Astrocyte (in vitro differentiated cells and primary cell): ENCODE data around the gene NWD2. TPM values are rescaled to one million over a fixed set of nuclear protein-coding genes. Genes with fewer than 3 reads are reported as not detected.
"Not testable (repeated sequence)": the region's sequence is repeated elsewhere in the genome, so short reads cannot be mapped to it uniquely, and the experiment has no call there.

Source experiments
- DNase-seq: peaks from one replicate; pipeline ENCODE4 v3.0.0-alpha.2; 2010; ENCODE audit warnings: low read depth
- FAIRE-seq: peaks from 2 replicates; lab custom pipeline; 2011; peaks lifted over from hg19 to GRCh38; lab: Jason Lieb, UNC
- H2AFZ ChIP-seq: 2 replicates; pipeline ENCODE4 v1.6.0; 2012; ENCODE audit warnings: low read depth, low read length, inconsistent platforms
- H3K27ac ChIP-seq: 2 replicates; pipeline ENCODE4 v1.5.1; 2011; ENCODE audit warnings: low read depth, low read length, inconsistent platforms
- H3K27me3 ChIP-seq: 2 replicates; pipeline ENCODE4 v1.6.0; 2011; ENCODE audit warnings: low read length, inconsistent platforms; ENCODE audit not compliant: insufficient read depth
- H3K36me3 ChIP-seq: 2 replicates; pipeline ENCODE4 v1.5.1; 2011; ENCODE audit warnings: low read length, inconsistent platforms; ENCODE audit not compliant: insufficient read depth
- H3K4me1 ChIP-seq: 2 replicates; pipeline ENCODE4 v1.5.1; 2011; ENCODE audit warnings: low read length, inconsistent platforms; ENCODE audit not compliant: insufficient read depth
- H3K4me2 ChIP-seq: 2 replicates; pipeline ENCODE4 v1.6.0; 2012; ENCODE audit warnings: low read length, inconsistent platforms
- H3K4me3 ChIP-seq: 2 replicates; pipeline ENCODE4 v1.5.1; 2011; ENCODE audit warnings: low read depth, mild to moderate bottlenecking, low read length, inconsistent platforms; ENCODE audit not compliant: insufficient read depth
- H3K79me2 ChIP-seq: 2 replicates; pipeline ENCODE4 v1.6.0; 2012; ENCODE audit warnings: mild to moderate bottlenecking, low read length, inconsistent platforms; ENCODE audit not compliant: insufficient read depth
- H3K9ac ChIP-seq: 2 replicates; pipeline ENCODE4 v1.6.0; 2012; ENCODE audit warnings: mild to moderate bottlenecking, low read length, inconsistent platforms
- H3K9me3 ChIP-seq: 2 replicates; pipeline ENCODE4 v1.5.1; 2012; ENCODE audit warnings: low read depth, mild to moderate bottlenecking, low read length, inconsistent platforms; ENCODE audit not compliant: insufficient read depth
- H4K20me1 ChIP-seq: 2 replicates; pipeline ENCODE4 v1.6.0; 2012; ENCODE audit warnings: low read length, inconsistent platforms; ENCODE audit not compliant: insufficient read depth
- H3K27ac Mint-ChIP-seq: one replicate; pipeline ENCODE4 v1.8.0; 2021; ENCODE audit warnings: mild to moderate bottlenecking, mixed read lengths; ENCODE audit not compliant: unreplicated experiment
- H3K27me3 Mint-ChIP-seq: one replicate; pipeline ENCODE4 v1.8.0; 2021; ENCODE audit warnings: low read depth, mixed read lengths; ENCODE audit not compliant: unreplicated experiment
- H3K36me3 Mint-ChIP-seq: one replicate; pipeline ENCODE4 v1.8.0; 2021; ENCODE audit warnings: low read depth, mixed read lengths; ENCODE audit not compliant: unreplicated experiment
- H3K4me1 Mint-ChIP-seq: one replicate; pipeline ENCODE4 v1.8.0; 2021; ENCODE audit warnings: low read depth, mixed read lengths; ENCODE audit not compliant: unreplicated experiment
- H3K4me3 Mint-ChIP-seq: one replicate; pipeline ENCODE4 v1.8.0; 2021; ENCODE audit warnings: mild to moderate bottlenecking, moderate library complexity, mixed read lengths; ENCODE audit not compliant: unreplicated experiment
- H3K9me3 Mint-ChIP-seq: one replicate; pipeline ENCODE4 v1.8.0; 2021; ENCODE audit warnings: mild to moderate bottlenecking, mixed read lengths; ENCODE audit not compliant: unreplicated experiment
- EZH2 ChIP-seq: IDR thresholded peaks from 2 replicates; pipeline ENCODE4 v1.6.1; 2012; ENCODE audit warnings: mild to moderate bottlenecking, low read length, inconsistent platforms; ENCODE audit not compliant: insufficient read depth
- total RNA-seq: library from RNA; stranded (reverse); gene quantifications from 2 replicates; pipeline ENCODE4 v1.2.1, GENCODE V29; 2021
- TF ChIP-seq, protein P1 (sequence below): IDR thresholded peaks from 2 replicates; pipeline ENCODE4 v1.5.1; 2011; ENCODE audit warnings: low read depth, mild to moderate bottlenecking, inconsistent platforms, low read length, moderate library complexity; ENCODE audit not compliant: insufficient read depth

The NWD2 gene
- total RNA-seq, 1 donor from 2014 or later, result not detected

DNA sequence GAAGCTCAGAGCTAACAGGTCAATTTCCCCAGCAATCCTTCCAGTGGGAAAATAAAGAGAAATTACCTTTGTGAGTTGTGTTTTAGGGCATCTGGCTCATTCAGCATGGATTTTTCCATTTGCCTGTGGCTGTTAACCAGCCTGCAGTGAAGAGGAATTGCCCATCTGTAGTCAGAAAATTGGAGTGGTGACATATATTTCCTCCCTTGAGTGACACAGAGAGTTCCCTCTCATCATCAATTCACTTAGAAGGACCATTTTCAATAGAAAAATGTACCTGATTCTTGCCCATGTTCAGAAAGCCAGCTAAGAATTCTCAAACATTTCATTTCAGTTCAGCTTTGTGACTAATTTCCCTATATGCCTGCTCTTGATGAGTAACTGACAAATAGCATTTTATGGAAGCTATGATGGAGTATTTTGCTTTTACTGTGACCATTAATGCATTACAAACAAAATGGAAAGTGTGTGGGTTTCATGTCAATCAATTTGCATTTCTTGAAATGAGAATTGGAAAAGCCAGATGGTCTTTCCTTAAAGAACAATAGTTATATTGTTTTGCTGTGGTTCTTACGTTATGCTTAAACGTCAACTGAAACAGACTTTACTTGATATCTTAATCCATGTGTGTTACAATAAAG lies 155.8 kb downstream of the NWD2 start:
- no peak overlapping the region for H3K4me3 Mint-ChIP-seq
- no peaks in the 10 kb centered on the region for H3K36me3 Mint-ChIP-seq
- no peaks in the 10 kb centered on the region for H4K20me1 ChIP-seq
- no peaks in the 10 kb centered on the region for H3K4me1 ChIP-seq
- no peak for FAIRE-seq
- H3K27me3 Mint-ChIP-seq, result no peaks in the 10 kb centered on the region
- no peak overlapping the region for H3K4me3 ChIP-seq
- H3K4me2 ChIP-seq, result no peak overlapping the region
- no peak overlapping the region for H3K27ac Mint-ChIP-seq
- no peak overlapping the region for H3K9ac ChIP-seq
- TF ChIP-seq, protein P1, sequence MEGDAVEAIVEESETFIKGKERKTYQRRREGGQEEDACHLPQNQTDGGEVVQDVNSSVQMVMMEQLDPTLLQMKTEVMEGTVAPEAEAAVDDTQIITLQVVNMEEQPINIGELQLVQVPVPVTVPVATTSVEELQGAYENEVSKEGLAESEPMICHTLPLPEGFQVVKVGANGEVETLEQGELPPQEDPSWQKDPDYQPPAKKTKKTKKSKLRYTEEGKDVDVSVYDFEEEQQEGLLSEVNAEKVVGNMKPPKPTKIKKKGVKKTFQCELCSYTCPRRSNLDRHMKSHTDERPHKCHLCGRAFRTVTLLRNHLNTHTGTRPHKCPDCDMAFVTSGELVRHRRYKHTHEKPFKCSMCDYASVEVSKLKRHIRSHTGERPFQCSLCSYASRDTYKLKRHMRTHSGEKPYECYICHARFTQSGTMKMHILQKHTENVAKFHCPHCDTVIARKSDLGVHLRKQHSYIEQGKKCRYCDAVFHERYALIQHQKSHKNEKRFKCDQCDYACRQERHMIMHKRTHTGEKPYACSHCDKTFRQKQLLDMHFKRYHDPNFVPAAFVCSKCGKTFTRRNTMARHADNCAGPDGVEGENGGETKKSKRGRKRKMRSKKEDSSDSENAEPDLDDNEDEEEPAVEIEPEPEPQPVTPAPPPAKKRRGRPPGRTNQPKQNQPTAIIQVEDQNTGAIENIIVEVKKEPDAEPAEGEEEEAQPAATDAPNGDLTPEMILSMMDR, result no peak
- no peak for TF ChIP-seq EZH2
- H3K27me3 ChIP-seq, result no peaks in the 10 kb centered on the region
- H3K79me2 ChIP-seq, result no peaks in the 10 kb centered on the region
- H3K9me3 ChIP-seq, result no peaks in the 10 kb centered on the region
- no peak for DNase-seq
- H3K9me3 Mint-ChIP-seq, result peaks cover 4% of the 10 kb centered on the region
- H2AFZ ChIP-seq, result no peak overlapping the region
- H3K4me1 Mint-ChIP-seq, result no peaks in the 10 kb centered on the region
- no peak overlapping the region for H3K27ac ChIP-seq
- no peaks in the 10 kb centered on the region for H3K36me3 ChIP-seq

DNA sequence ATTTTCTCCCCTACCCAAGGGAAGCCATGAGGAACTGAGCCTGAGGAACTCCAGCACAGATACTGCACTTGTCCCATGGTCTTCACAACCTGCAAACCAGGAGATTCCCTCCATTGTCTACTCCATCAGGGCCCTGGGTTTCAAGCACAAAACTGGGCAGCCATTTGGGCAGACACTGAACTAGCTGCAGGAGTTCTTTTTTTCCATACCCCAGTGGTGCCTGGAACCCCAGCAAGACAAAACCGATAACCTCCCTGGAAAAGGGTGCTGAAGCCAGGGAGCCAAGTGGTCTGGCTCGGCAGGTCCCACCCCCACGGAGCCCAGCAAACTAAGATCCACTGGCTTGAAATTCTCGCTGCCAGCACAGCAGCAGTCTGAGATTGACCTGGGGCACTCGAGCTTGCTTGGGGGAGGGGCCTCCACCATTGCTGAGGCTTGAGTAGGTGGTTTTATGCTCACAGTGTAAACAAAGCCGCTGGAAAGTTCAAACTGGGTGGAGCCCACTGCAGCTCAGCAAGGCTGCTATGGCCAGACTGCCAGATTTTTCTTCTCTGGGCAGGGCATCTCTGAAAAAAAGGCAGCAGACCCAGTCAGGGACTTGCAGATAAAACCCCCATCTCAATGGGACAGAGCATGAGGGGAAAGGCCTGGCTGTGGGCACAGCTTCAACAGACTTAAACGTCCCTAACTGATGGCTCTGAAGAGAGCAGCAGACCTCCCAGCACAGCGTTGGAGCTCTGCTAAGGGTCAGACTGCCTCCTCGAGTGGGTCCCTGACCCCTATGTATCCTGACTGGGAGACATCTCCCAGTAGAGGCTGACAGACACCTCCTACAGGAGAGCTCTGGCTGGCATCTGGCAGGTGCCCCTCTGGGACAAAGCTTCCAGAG lies 163.6 kb downstream of the NWD2 start:
- H3K4me3 ChIP-seq, H3K4me3 Mint-ChIP-seq, H3K4me1 Mint-ChIP-seq, H3K27ac Mint-ChIP-seq, H3K27ac ChIP-seq, H3K4me2 ChIP-seq, H4K20me1 ChIP-seq, H3K36me3 Mint-ChIP-seq, H3K79me2 ChIP-seq, FAIRE-seq, H2AFZ ChIP-seq, H3K9me3 ChIP-seq, H3K27me3 ChIP-seq, H3K36me3 ChIP-seq, DNase-seq, H3K9me3 Mint-ChIP-seq, H3K4me1 ChIP-seq, H3K27me3 Mint-ChIP-seq, H3K9ac ChIP-seq: not testable (repeated sequence)

DNA sequence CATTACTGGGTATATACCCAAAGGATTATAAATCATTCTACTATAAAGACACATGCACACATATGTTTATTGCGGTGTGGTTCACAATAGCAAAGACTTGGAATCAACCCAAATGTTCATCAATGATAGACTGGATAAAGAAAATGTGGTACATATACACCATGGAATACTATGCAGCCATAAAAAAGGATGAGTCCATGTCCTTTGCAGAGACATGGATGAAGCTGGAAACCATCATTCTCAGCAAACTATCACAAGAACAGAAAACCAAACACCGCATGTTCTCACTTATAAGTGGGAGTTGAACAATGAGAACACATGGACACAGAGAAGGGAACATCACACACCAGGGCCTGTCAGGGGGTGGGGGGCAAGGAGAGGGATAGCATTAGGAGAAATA lies 169.1 kb downstream of the NWD2 start:
- H3K27ac ChIP-seq, H3K27ac Mint-ChIP-seq: not testable (repeated sequence)

More for the DNA sequence above, 169.1 kb downstream of the NWD2 start:
- DNase-seq, H2AFZ ChIP-seq, H3K27me3 ChIP-seq, H3K36me3 ChIP-seq, FAIRE-seq, H3K4me3 ChIP-seq, H3K9ac ChIP-seq, H4K20me1 ChIP-seq, H3K4me1 ChIP-seq, H3K9me3 ChIP-seq, H3K27me3 Mint-ChIP-seq, H3K36me3 Mint-ChIP-seq, H3K4me2 ChIP-seq, H3K9me3 Mint-ChIP-seq, H3K4me1 Mint-ChIP-seq, H3K79me2 ChIP-seq, H3K4me3 Mint-ChIP-seq: not testable (repeated sequence)
